Caco-2 (cell line): ENCODE measurements around the gene ITSN2. TPM values are rescaled to one million over a fixed set of nuclear protein-coding genes. Genes with fewer than 3 reads are reported as not detected.

ENCODE experiments used
- BruUV-seq: library from RNA; stranded (reverse); fragments of 400-500 nt; replicated peaks from 2 replicates; lab custom pipeline; 2021; lab: Mats Ljungman, UMichigan
- CTCF ChIA-PET: fragments of 300-600 bp; sonication (Branson Sonifier 250); formaldehyde crosslinking; loops from one replicate; lab custom pipeline; 2022; ENCODE audit warnings: antibody characterized with exemption; lab: Charles Lee
- POLR2A ChIA-PET: fragments of 300-600 bp; sonication (Branson Sonifier 250); formaldehyde crosslinking; loops from one replicate; lab custom pipeline; 2022; ENCODE audit warnings: antibody characterized with exemption; lab: Charles Lee
- DNase-seq, 2 experiments: peaks; one replicate each; pipeline versions ENCODE4 v3.0.0 to v3.0.0-alpha.2; 2020 to 2022
- H3K27me3 ChIP-seq: replicated peaks from 2 replicates; pipeline ENCODE4 v1.6.0; 2011; ENCODE audit warnings: low read length; ENCODE audit not compliant: control insufficient read depth, insufficient read depth
- H3K36me3 ChIP-seq: 2 replicates; pipeline ENCODE4 v1.5.1; 2011; ENCODE audit warnings: low read length; ENCODE audit not compliant: control insufficient read depth, insufficient read depth
- H3K4me1 ChIP-seq: fragments of 250-450 bp; sonication (Bioruptor Pico); 2 replicates; pipeline ENCODE4 v1.5.1; 2020; ENCODE audit warnings: mild to moderate bottlenecking
- H3K4me3 ChIP-seq: 2 replicates; pipeline ENCODE4 v1.5.1; 2011; ENCODE audit warnings: low read depth, mild to moderate bottlenecking, control low read depth, low read length
- H3K9me3 ChIP-seq: fragments of 250-450 bp; sonication (Bioruptor Pico); 2 replicates; pipeline ENCODE4 v1.5.1; 2020; ENCODE audit warnings: mild to moderate bottlenecking, moderate library complexity
- H3K27ac Mint-ChIP-seq: one replicate; pipeline ENCODE4 v1.8.0; 2022; ENCODE audit warnings: mixed read lengths; ENCODE audit not compliant: unreplicated experiment
- H3K27me3 Mint-ChIP-seq: one replicate; pipeline ENCODE4 v1.8.0; 2022; ENCODE audit warnings: mixed read lengths; ENCODE audit not compliant: insufficient read depth, unreplicated experiment
- H3K36me3 Mint-ChIP-seq: one replicate; pipeline ENCODE4 v1.8.0; 2022; ENCODE audit warnings: mild to moderate bottlenecking, mixed read lengths; ENCODE audit not compliant: insufficient read depth, unreplicated experiment
- H3K4me1 Mint-ChIP-seq: one replicate; pipeline ENCODE4 v1.8.0; 2022; ENCODE audit warnings: low read depth, mixed read lengths; ENCODE audit not compliant: unreplicated experiment
- H3K4me3 Mint-ChIP-seq: one replicate; pipeline ENCODE4 v1.8.0; 2022; ENCODE audit warnings: mild to moderate bottlenecking, moderate library complexity, mixed read lengths; ENCODE audit not compliant: unreplicated experiment
- H3K9me3 Mint-ChIP-seq: one replicate; pipeline ENCODE4 v1.8.0; 2022; ENCODE audit warnings: mixed read lengths; ENCODE audit not compliant: unreplicated experiment
- CTCF ChIP-seq, 2 experiments: fragments of 200-600 bp in 1 of 2; IDR thresholded peaks; 1 replicate in 1 of 2; 2 replicates in 1 of 2; pipeline versions ENCODE4 v1.5.1 to v1.8.0; 2011 to 2022; ENCODE audit warnings: antibody characterized with exemption in 1 of 2, control low read depth in 1 of 2, inconsistent platforms in 1 of 2, low read depth in 1 of 2, low read length in 1 of 2, mild to moderate bottlenecking in 1 of 2, moderate library complexity in 1 of 2; ENCODE audit not compliant: insufficient read depth in 1 of 2, severe bottlenecking in 1 of 2, unreplicated experiment in 1 of 2
- intact Hi-C: fragments of 100-400 bp; cut with micrococcal nuclease; formaldehyde crosslinking; loops from one replicate; pipeline ENCODE4 v1.10.0; 2022; ENCODE audit not compliant: unreplicated experiment
- total RNA-seq: library from RNA; stranded (reverse); gene quantifications from 2 replicates; pipeline ENCODE4 v1.2.3, GENCODE V29; 2022

Gene ITSN2
- total RNA-seq, 1 experiment from 2014 or later, result 49.4 TPM

GRCh38 chr2:24351627-24351938, 8.8 kb downstream of the ITSN2 start:
- no peak overlapping the region for H3K27ac Mint-ChIP-seq
- Histone ChIP-seq H3K9me3 (no peaks in the 10 kb centered on the region), H3K4me3 (no peak overlapping the region), H3K36me3 (no peaks in the 10 kb centered on the region), H3K4me1 (0 out of 2 replicates have a peak, but pooled peaks cover 10% of the 10 kb centered on the region), H3K27me3 (no peaks in the 10 kb centered on the region)
- no peak overlapping the region for H3K4me3 Mint-ChIP-seq
- H3K4me1 Mint-ChIP-seq, result peaks cover 7% of the 10 kb centered on the region
- ChIA-PET POLR2A (no interaction called here), CTCF (interaction anchor here (0.6 kb wide), 1 partner anchor 28 kb away, joined by 3 read pairs; no protein-coding TSS in a partner anchor)
- no TSS peak for BruUV-seq
- H3K36me3 Mint-ChIP-seq, result no peaks in the 10 kb centered on the region
- DNase-seq, result no peak
- no peaks in the 10 kb centered on the region for H3K27me3 Mint-ChIP-seq
- no peaks in the 10 kb centered on the region for H3K9me3 Mint-ChIP-seq
- intact Hi-C loops, result no loop called here
- TF ChIP-seq CTCF (IDR thresholded peaks at IDR 0.05; ENCODE audit: insufficient read depth in 1 of 2, low read depth in 1 of 2, low read length in 1 of 2, severe bottlenecking in 1 of 2, unreplicated experiment in 1 of 2), result no peak

GRCh38 chr2:24350826-24351626, 9.3 kb downstream of the ITSN2 start:
- Histone ChIP-seq H3K9me3 (no peaks in the 10 kb centered on the region), H3K4me1 (0 out of 2 replicates have a peak, but pooled peaks cover 10% of the 10 kb centered on the region), H3K36me3 (no peaks in the 10 kb centered on the region), H3K27me3 (no peaks in the 10 kb centered on the region), H3K4me3 (no peak overlapping the region)
- H3K36me3 Mint-ChIP-seq, result no peaks in the 10 kb centered on the region
- ChIA-PET POLR2A (no interaction called here), CTCF (interaction anchor here (0.6 kb wide), 1 partner anchor 29 kb away, joined by 3 read pairs; no protein-coding TSS in a partner anchor)
- no peaks in the 10 kb centered on the region for H3K9me3 Mint-ChIP-seq
- no TSS peak for BruUV-seq
- H3K4me1 Mint-ChIP-seq, result peaks cover 9% of the 10 kb centered on the region
- TF ChIP-seq CTCF (IDR thresholded peaks at IDR 0.05; ENCODE audit: insufficient read depth in 1 of 2, low read depth in 1 of 2, low read length in 1 of 2, severe bottlenecking in 1 of 2, unreplicated experiment in 1 of 2), result no peak
- no peaks in the 10 kb centered on the region for H3K27me3 Mint-ChIP-seq
- intact Hi-C loops, result no loop called here
- DNase-seq, result no peak
- no peak overlapping the region for H3K4me3 Mint-ChIP-seq
- H3K27ac Mint-ChIP-seq, result no peak overlapping the region

GRCh38 chr2:24349097-24349496, 11.2 kb downstream of the ITSN2 start:
- H3K36me3 Mint-ChIP-seq, result no peaks in the 10 kb centered on the region
- no peaks in the 10 kb centered on the region for H3K9me3 Mint-ChIP-seq
- no peak for DNase-seq
- no peaks in the 10 kb centered on the region for H3K9me3 ChIP-seq
- H3K4me3 ChIP-seq, result no peak overlapping the region
- H3K27me3 ChIP-seq, result no peaks in the 10 kb centered on the region
- POLR2A ChIA-PET, result interaction anchor here (0.6 kb wide), 1 partner anchor 102 kb away, joined by 4 read pairs; no protein-coding TSS in a partner anchor
- H3K4me3 Mint-ChIP-seq, result no peak overlapping the region
- intact Hi-C loops, result no loop called here
- 0 out of 2 replicates have a peak, but pooled peaks cover 10% of the 10 kb centered on the region for H3K4me1 ChIP-seq
- BruUV-seq, result no TSS peak
- H3K27me3 Mint-ChIP-seq, result no peaks in the 10 kb centered on the region
- peaks cover 6% of the 10 kb centered on the region for H3K4me1 Mint-ChIP-seq
- no peaks in the 10 kb centered on the region for H3K36me3 ChIP-seq
- CTCF ChIA-PET, result no interaction called here
- no peak overlapping the region for H3K27ac Mint-ChIP-seq
- no peak for TF ChIP-seq CTCF (IDR thresholded peaks at IDR 0.05; ENCODE audit: insufficient read depth in 1 of 2, low read depth in 1 of 2, low read length in 1 of 2, severe bottlenecking in 1 of 2, unreplicated experiment in 1 of 2)
